ENCODE results near the gene CARNS1. TPM values are rescaled to one million over a fixed set of nuclear protein-coding genes. Genes with fewer than 3 reads are reported as not detected.

Gene CARNS1
- total and polyA plus RNA-seq, 2 experiments from 2014 or later, result 1.4 to 2.1 TPM

DNA sequence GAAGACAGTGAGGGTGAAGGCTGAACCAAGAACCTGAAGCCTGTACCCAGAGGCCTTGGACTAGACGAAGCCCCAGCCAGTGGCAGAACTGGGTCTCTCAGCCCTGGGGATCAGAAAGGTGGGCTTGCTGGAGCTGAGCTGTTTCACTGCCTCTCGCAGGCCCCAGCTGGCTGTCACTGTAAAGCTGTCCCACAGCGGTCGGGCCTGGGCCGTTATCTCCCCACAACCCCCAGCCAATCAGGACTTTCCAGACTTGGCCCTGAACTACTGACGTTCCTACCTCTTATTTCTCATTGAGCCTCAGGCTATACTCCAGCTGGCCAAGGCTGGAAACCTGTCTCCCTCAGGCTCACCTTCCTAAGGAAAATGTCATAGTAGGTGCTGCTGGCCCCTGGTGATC, 17.9 kb upstream of the CARNS1 start:
- TF ChIP-seq, protein P1, sequence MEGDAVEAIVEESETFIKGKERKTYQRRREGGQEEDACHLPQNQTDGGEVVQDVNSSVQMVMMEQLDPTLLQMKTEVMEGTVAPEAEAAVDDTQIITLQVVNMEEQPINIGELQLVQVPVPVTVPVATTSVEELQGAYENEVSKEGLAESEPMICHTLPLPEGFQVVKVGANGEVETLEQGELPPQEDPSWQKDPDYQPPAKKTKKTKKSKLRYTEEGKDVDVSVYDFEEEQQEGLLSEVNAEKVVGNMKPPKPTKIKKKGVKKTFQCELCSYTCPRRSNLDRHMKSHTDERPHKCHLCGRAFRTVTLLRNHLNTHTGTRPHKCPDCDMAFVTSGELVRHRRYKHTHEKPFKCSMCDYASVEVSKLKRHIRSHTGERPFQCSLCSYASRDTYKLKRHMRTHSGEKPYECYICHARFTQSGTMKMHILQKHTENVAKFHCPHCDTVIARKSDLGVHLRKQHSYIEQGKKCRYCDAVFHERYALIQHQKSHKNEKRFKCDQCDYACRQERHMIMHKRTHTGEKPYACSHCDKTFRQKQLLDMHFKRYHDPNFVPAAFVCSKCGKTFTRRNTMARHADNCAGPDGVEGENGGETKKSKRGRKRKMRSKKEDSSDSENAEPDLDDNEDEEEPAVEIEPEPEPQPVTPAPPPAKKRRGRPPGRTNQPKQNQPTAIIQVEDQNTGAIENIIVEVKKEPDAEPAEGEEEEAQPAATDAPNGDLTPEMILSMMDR (IDR thresholded peaks at IDR 0.05; ENCODE audit: low read depth, low read length), result no peak
- H3K4me1 ChIP-seq (ENCODE audit: low read depth), result peaks cover 10% of the 10 kb centered on the region
- peaks cover 20% of the 10 kb centered on the region for H3K36me3 ChIP-seq

DNA sequence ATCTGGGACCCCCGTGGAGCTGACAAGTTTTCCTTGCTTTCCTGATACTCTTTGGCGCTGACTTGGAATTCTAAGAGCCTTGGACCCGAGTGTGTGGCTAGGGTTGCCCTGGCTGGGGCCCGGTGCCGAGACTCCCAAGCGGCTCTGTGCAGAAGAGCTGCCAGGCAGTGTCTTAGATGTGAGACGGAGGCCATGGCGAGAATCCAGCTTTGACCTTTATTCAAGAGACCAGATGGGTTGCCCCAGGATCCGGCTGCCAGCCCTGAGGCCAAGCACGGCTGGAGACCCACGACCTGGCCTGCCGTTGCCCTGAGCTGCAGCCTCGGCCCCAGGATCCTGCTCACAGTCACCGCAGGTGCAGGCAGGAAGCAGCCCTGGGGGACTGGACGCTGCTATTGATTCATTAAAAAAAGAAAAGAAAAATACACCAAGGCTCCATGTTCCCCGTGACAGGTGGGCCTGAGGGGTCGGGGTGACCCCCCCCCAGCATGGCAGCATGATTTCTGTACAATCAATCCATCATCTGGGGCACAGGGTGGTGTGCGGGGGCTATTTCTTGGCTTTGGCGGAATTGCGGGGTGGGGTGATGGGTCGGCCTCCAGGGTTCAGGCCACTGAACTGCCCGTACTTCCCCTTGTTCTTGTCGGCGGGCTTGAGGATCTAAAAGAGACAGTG, 17.4 kb upstream of the CARNS1 start:
- DNase-seq (ENCODE audit: low read depth in 1 of 2, low spot score in 1 of 2), result no peak
- Histone ChIP-seq H3K9me3 (ENCODE audit: low read depth) (no peaks in the 10 kb centered on the region), H3K27me3 (no peaks in the 10 kb centered on the region), H3K27ac (no peak overlapping the region), H3K4me3 (no peak overlapping the region), H3K36me3 (peaks cover 20% of the 10 kb centered on the region), H3K4me1 (ENCODE audit: low read depth) (peaks cover 10% of the 10 kb centered on the region)
- TF ChIP-seq, protein P1 (IDR thresholded peaks at IDR 0.05; ENCODE audit: low read depth, low read length), result no peak

More for the DNA sequence above, 17.9 kb upstream of the CARNS1 start:
- Histone ChIP-seq H3K27me3 (no peaks in the 10 kb centered on the region), H3K27ac (no peak overlapping the region), H3K4me3 (no peak overlapping the region), H3K9me3 (ENCODE audit: low read depth) (no peaks in the 10 kb centered on the region)
- no peak for DNase-seq (ENCODE audit: low read depth in 1 of 2, low spot score in 1 of 2)

DNA sequence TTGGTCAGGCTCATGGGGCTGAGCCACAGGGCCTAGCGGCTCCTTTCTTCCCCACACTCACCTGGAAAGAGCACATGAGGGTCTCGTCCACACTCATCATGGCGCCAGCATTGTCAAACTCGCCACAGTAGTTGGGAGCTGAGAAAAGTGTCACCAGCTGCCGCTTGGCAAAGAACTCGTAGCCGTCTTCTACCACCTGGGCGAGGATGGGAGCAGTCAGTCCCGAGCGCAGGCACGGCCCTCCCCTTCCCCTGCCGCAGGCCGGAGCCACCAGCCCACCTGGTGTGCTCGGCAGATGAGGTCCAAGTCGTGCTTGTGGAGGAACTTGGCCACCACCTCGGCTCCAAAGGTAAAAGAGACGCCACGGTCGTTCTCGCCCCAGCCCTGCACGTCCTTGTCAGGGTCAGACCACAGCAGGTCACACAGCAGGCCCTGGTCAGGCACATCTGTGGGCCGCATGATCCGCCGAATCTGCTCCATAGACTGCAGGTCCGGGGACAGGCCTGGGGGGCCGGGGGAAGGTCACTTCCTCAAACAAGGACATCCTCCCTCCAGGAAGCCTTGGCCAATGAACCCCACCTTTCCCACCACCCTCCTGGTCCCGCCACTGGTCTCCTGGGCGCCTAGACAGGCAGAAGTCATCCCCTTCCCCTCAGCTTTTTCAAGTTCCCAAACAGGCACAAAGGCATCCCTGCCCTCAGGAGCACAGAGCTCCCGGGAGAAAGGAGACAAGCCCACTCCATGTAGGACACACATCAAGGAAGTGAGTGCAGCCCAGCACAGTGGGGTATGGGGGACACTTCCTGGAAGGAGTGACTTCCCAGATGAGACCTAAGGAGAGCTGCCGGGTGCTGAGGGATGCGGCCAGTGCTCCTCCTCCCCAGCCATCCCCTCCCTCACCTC, 16.6 kb upstream of the CARNS1 start:
- no peaks in the 10 kb centered on the region for H3K9me3 ChIP-seq (ENCODE audit: low read depth)
- TF ChIP-seq, protein P1 (IDR thresholded peaks at IDR 0.05; ENCODE audit: low read depth, low read length), result no peak
- H3K27ac ChIP-seq, result no peak overlapping the region
- H3K4me3 ChIP-seq, result no peak overlapping the region
- no peaks in the 10 kb centered on the region for H3K27me3 ChIP-seq
- no peak for DNase-seq (ENCODE audit: low read depth in 1 of 2, low spot score in 1 of 2)
- H3K36me3 ChIP-seq, result peaks cover 20% of the 10 kb centered on the region
- H3K4me1 ChIP-seq (ENCODE audit: low read depth), result peaks cover 10% of the 10 kb centered on the region

DNA sequence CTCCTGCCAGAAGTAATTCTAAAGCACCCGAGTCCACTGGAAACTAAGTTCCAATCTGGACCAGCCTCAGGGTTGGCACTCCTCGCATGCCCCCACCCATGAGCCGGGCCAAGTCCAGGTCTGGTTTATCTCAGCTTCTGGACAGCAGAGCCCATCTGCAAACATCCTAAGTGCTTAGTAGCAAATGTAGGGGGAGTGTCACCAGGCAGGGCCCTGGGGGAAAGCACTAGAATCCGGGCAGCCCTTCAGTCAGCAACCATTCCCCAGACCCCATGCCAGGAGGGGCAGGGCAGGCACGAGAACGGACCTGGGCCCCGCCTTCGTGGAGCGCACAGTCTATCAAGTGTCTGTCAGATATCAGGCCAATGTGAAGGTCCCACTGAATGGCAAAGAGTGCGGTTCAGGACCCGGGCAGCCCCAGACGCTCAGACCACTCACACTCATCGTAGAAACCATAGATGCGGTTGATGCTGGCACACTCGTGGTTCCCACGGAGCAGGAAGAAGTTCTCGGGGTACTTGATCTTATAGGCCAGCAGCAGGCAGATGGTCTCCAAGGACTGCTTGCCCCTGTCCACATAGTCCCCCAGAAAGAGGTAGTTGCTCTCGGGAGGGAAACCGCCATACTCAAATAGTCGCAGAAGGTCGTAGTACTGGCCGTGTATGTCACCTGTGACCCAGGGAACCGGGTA, 15.1 kb upstream of the CARNS1 start:
- DNase-seq (ENCODE audit: low read depth in 1 of 2, low spot score in 1 of 2), result peak in 1 of 2 donors; percentile 6
- H3K4me3 ChIP-seq, result peak overlapping the region; percentile 73
- H3K4me1 ChIP-seq (ENCODE audit: low read depth), result peaks cover 10% of the 10 kb centered on the region
- H3K36me3 ChIP-seq, result peaks cover 20% of the 10 kb centered on the region
- H3K27ac ChIP-seq, result no peak overlapping the region
- no peaks in the 10 kb centered on the region for H3K9me3 ChIP-seq (ENCODE audit: low read depth)
- TF ChIP-seq, protein P1 (IDR thresholded peaks at IDR 0.05; ENCODE audit: low read depth, low read length), result no peak
- H3K27me3 ChIP-seq, result no peaks in the 10 kb centered on the region

DNA sequence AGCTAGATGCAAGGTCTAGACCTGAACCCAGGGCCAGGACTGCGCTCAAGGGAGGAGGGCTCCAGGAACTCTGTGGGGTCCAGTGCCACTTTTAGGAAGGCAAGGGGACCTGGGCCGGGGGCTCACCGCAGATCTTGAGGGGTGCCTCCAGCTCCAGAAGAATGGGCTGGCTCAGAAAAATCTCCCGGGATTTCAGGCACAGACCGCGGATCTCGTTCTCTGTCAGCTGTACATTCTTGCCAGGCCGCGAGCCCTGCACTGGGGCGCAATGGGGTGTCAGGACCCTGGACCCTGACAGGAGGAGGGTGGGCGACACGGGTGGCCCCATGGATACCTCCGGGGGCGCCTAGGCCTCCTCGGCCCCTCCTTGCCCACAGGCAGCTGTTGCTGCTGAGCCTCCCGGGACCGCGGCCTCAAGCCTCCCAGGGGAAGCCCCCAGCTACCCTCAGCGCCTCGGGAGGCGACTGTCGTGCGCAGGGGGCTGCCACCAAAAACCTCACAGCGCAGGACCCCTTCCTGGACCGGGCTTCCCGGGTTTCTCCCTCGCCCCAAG, 14.5 kb upstream of the CARNS1 start:
- peak overlapping the region; percentile 90 for H3K27ac ChIP-seq
- H3K4me3 ChIP-seq, result peak overlapping the region; percentile 73
- no peaks in the 10 kb centered on the region for H3K27me3 ChIP-seq
- H3K9me3 ChIP-seq (ENCODE audit: low read depth), result no peaks in the 10 kb centered on the region
- TF ChIP-seq, protein P1 (IDR thresholded peaks at IDR 0.05; ENCODE audit: low read depth, low read length), result no peak
- peaks cover 20% of the 10 kb centered on the region for H3K36me3 ChIP-seq
- DNase-seq (ENCODE audit: low read depth in 1 of 2, low spot score in 1 of 2), result peak in 1 of 2 donors; percentile 21
- H3K4me1 ChIP-seq (ENCODE audit: low read depth), result peaks cover 10% of the 10 kb centered on the region
